Smooth muscle cell (in vitro differentiated cells): ENCODE results near the gene RNASEH2B. TPM values are rescaled to one million over a fixed set of nuclear protein-coding genes. Genes with fewer than 3 reads are reported as not detected.

ENCODE experiments used
- DNase-seq: peaks from one replicate; lab custom pipeline; 2025; ENCODE audit not compliant: unreplicated experiment; lab: John Stamatoyannopoulos, UW
- H2AFZ ChIP-seq: fragments of 200-600 bp; sonication (generic); 2 replicates; pipeline ENCODE4 v1.6.0; 2016; ENCODE audit warnings: antibody characterized with exemption, low read depth, mild to moderate bottlenecking
- H3F3A ChIP-seq: fragments of 200-600 bp; sonication (generic); 2 replicates; pipeline ENCODE4 v1.6.0; 2017; ENCODE audit warnings: antibody characterized with exemption, low read depth
- H3K27ac ChIP-seq: fragments of 200-600 bp; sonication (generic); 2 replicates; pipeline ENCODE4 v1.5.1; 2016; ENCODE audit warnings: low read depth, mild to moderate bottlenecking
- H3K27me3 ChIP-seq: fragments of 200-600 bp; sonication (generic); 2 replicates; pipeline ENCODE4 v1.6.1; 2016; ENCODE audit warnings: low read depth, mild to moderate bottlenecking
- H3K36me3 ChIP-seq: fragments of 200-600 bp; sonication (generic); 2 replicates; pipeline ENCODE4 v1.5.1; 2016; ENCODE audit warnings: low read depth
- H3K4me1 ChIP-seq: fragments of 200-600 bp; sonication (generic); 2 replicates; pipeline ENCODE4 v1.5.1; 2016; ENCODE audit warnings: low read depth
- H3K4me2 ChIP-seq: fragments of 200-600 bp; sonication (generic); 2 replicates; pipeline ENCODE4 v1.6.0; 2016; ENCODE audit warnings: mild to moderate bottlenecking
- H3K4me3 ChIP-seq: fragments of 200-600 bp; sonication (generic); 2 replicates; pipeline ENCODE4 v1.5.1; 2016; ENCODE audit warnings: mild to moderate bottlenecking
- H3K79me2 ChIP-seq: fragments of 200-600 bp; sonication (generic); 2 replicates; pipeline ENCODE4 v1.6.0; 2016; ENCODE audit warnings: low read depth, mild to moderate bottlenecking
- H3K9ac ChIP-seq: fragments of 200-600 bp; sonication (generic); 2 replicates; pipeline ENCODE4 v1.6.0; 2016; ENCODE audit warnings: low read depth
- H3K9me3 ChIP-seq: fragments of 200-600 bp; sonication (generic); replicated peaks from 2 replicates; pipeline ENCODE4 v1.5.1; 2016; ENCODE audit warnings: low read depth
- H4K20me1 ChIP-seq: fragments of 200-600 bp; sonication (generic); 2 replicates; pipeline ENCODE4 v1.6.0; 2016; ENCODE audit warnings: low read depth
- WGBS: methylation state at CpG from one replicate; pipeline ENCODE4 v1.1.7; 2016; ENCODE audit warnings: low lambda C conversion rate; 5-methylcytosine and 5-hydroxymethylcytosine counted together
- polyA plus RNA-seq: library from polyadenylated mRNA; unstranded; fragments of >200 nt; fragmentation: Nextera tagmentation; extraction: Ambion mirVana; gene quantifications from 2 replicates; pipeline ENCODE4 v1.2.1, GENCODE V29; 2016
- total RNA-seq: library from RNA; depleted of rRNA; stranded (reverse); fragments of >200 nt; gene quantifications from 2 replicates; pipeline ENCODE4 v1.2.3, GENCODE V29; 2014
- TF ChIP-seq, protein P1 (sequence below): fragments of 200-600 bp; sonication (generic); IDR thresholded peaks from 2 replicates; pipeline ENCODE4 v1.5.1; 2017; ENCODE audit warnings: borderline replicate concordance, mild to moderate bottlenecking, antibody characterized with exemption; ENCODE audit not compliant: insufficient read depth, poor library complexity, severe bottlenecking

The RNASEH2B gene
- total and polyA plus RNA-seq, 2 experiments from 2014 or later, result 16.1 to 18.9 TPM

DNA sequence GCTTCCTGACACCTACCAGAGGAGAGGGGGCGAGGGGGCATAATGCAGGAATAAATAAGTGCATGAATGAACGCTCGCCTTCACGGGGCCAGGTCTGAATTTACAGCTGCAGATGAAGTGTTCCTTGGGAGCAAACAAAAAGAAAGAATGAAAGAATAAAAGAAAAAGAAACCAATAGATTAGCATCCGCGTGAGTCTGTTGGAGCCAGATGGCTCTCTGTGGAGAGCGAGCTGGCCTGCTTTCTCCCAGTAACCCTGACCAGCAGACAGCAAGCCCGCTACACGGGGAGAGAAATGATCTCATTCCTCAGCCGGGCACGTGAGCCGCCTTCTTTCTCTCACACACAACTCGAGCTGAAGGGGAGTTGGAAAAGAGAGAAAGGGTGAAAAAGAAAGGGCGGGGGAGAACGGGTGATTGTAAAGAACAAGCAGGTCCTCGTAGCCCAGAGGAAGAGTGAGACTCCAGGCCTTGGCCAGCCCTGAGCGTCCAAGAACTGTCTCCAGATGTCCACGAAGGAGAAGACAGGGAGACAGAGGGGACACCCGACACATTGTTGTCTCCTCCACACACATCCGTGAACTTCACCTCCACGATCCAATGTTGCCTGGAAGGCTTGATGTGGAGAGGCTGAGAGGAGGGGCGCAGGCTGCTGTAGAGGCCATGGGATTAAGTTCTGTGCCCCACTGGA is 81.4 kb downstream of the RNASEH2B start:
- Histone ChIP-seq H3K9me3 (no peaks in the 10 kb centered on the region), H3K27me3 (peaks cover 20% of the 10 kb centered on the region), H3K79me2 (no peaks in the 10 kb centered on the region), H3K4me3 (no peak overlapping the region), H3K36me3 (no peaks in the 10 kb centered on the region), H3K4me2 (peak overlapping the region; percentile 60), H2AFZ (no peak overlapping the region), H3K9ac (no peak overlapping the region), H3K27ac (no peak overlapping the region), H3K4me1 (peaks cover 5% of the 10 kb centered on the region), H4K20me1 (no peaks in the 10 kb centered on the region), H3F3A (peaks cover 3% of the 10 kb centered on the region)
- TF ChIP-seq, protein P1, sequence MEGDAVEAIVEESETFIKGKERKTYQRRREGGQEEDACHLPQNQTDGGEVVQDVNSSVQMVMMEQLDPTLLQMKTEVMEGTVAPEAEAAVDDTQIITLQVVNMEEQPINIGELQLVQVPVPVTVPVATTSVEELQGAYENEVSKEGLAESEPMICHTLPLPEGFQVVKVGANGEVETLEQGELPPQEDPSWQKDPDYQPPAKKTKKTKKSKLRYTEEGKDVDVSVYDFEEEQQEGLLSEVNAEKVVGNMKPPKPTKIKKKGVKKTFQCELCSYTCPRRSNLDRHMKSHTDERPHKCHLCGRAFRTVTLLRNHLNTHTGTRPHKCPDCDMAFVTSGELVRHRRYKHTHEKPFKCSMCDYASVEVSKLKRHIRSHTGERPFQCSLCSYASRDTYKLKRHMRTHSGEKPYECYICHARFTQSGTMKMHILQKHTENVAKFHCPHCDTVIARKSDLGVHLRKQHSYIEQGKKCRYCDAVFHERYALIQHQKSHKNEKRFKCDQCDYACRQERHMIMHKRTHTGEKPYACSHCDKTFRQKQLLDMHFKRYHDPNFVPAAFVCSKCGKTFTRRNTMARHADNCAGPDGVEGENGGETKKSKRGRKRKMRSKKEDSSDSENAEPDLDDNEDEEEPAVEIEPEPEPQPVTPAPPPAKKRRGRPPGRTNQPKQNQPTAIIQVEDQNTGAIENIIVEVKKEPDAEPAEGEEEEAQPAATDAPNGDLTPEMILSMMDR, result no peak
- peak; percentile 2 for DNase-seq
- WGBS, result 56% methylated on average over 22 of the region's 22 CpGs

DNA sequence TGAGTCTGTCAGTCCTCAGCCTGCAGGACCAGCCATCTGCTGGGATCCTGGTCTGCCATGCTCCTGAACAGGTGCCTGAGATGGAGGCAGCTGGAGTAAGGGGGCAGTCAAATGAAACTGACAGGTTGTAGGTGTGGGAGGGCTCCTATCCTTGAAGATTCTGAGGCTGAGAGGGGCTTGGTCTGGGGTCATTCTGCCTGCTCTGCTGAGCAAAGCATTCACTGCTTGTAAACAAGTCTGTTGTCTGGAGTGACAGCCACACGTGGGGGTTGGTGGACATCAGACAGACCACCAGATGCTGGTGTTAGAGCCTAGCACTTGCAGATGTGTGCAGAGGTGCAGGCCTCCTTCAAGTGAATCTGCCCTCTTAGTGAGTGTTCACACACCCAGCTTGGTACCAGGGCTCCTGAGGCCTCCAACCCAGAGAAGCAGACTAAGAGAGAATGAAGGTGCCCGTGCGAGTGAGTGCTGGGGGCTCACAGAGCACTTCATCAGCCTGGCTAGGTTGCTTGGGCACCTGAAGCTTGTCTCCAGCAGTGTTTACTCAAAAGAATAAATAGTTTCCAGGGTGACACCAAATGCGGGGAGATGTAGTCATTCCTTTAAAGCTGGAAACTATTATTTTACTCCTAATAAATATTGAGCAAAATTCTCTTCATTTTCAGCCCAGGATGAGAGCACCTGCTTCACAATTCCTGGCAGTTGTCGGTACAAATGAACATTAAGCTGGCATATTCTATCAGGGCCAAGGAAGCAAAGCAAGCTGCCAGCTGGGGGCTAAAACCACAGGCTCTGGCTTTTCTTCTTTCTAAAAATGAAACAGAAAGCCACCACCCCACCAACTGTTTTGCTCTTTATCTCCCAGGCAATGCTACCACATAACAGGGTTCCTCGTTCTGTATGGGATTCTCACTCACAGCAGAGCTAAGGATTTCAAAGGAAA is 82.3 kb downstream of the RNASEH2B start:
- Histone ChIP-seq H3K4me2 (no peak overlapping the region), H3K4me3 (no peak overlapping the region), H3K9ac (no peak overlapping the region), H2AFZ (no peak overlapping the region), H3K36me3 (no peaks in the 10 kb centered on the region), H3K79me2 (no peaks in the 10 kb centered on the region), H3K27ac (no peak overlapping the region), H3K9me3 (no peaks in the 10 kb centered on the region), H3K4me1 (peaks cover 5% of the 10 kb centered on the region), H4K20me1 (no peaks in the 10 kb centered on the region), H3K27me3 (peaks cover 25% of the 10 kb centered on the region), H3F3A (peaks cover 3% of the 10 kb centered on the region)
- TF ChIP-seq, protein P1, result no peak
- DNase-seq, result no peak
- 82% methylated on average over 6 of the region's 6 CpGs for WGBS

DNA sequence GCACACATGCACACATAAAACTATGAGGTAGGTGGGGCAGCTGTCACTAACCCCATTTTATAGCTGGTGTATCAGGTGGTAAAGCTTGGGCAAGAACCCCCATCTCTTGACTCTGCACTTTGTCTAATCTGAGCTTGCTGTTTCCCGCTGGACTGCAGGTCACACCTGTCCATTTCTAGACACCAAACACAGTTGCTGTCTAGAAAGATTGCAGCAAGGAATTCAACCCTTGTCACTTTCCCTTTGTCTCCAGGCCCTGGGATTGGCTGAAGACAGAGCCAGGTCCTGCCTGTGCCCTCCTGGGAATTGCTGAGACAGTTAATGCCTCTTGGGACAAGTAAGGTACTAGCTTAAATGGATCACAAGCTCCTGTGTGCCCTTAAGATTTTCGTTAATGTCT is 83.8 kb downstream of the RNASEH2B start:
- H3K27me3 ChIP-seq, result peaks cover 34% of the 10 kb centered on the region
- no peak overlapping the region for H3K4me2 ChIP-seq
- no peak overlapping the region for H2AFZ ChIP-seq
- H3K4me1 ChIP-seq, result peaks cover 5% of the 10 kb centered on the region
- no peak overlapping the region for H3K4me3 ChIP-seq
- WGBS, result 78% methylated on average over 2 of the region's 2 CpGs
- H3K9ac ChIP-seq, result no peak overlapping the region
- no peaks in the 10 kb centered on the region for H3K9me3 ChIP-seq
- H3K36me3 ChIP-seq, result no peaks in the 10 kb centered on the region
- H3F3A ChIP-seq, result peaks cover 3% of the 10 kb centered on the region
- H3K79me2 ChIP-seq, result no peaks in the 10 kb centered on the region
- H3K27ac ChIP-seq, result no peak overlapping the region
- DNase-seq, result no peak
- TF ChIP-seq, protein P1, result no peak
- no peaks in the 10 kb centered on the region for H4K20me1 ChIP-seq
